GM10248 (cell line): ENCODE measurements around the gene ZNF486.
A peak's percentile ranks its signal among the peaks of the same experiment; 100 is the strongest.
"Not testable (repeated sequence)": the region's sequence is repeated elsewhere in the genome, so short reads cannot be mapped to it uniquely, and the experiment has no call there.

Experiments
- CTCF ChIA-PET: fragments of 300-600 bp; sonication (Branson Sonifier 250); formaldehyde crosslinking; extraction: SDS; loops from one replicate; lab custom pipeline; 2021; ENCODE audit warnings: antibody characterized with exemption; lab: Yijun Ruan, JAX
- POLR2A ChIA-PET: fragments of 350-650 bp; sonication (Branson Sonifier 250); formaldehyde crosslinking; extraction: SDS; loops from one replicate; lab custom pipeline; 2020; ENCODE audit warnings: antibody characterized with exemption; lab: Yijun Ruan, JAX
- DNase-seq: peaks from one replicate; pipeline ENCODE4 v3.0.0; 2012; ENCODE audit errors: extremely low spot score
- TF ChIP-seq, protein P1 (sequence below): IDR thresholded peaks from 2 replicates; pipeline ENCODE4 v1.5.1; 2012; ENCODE audit warnings: mild to moderate bottlenecking, low read depth; ENCODE audit errors: extremely low read depth, missing control alignments, control extremely low read depth

Gene ZNF486

DNA sequence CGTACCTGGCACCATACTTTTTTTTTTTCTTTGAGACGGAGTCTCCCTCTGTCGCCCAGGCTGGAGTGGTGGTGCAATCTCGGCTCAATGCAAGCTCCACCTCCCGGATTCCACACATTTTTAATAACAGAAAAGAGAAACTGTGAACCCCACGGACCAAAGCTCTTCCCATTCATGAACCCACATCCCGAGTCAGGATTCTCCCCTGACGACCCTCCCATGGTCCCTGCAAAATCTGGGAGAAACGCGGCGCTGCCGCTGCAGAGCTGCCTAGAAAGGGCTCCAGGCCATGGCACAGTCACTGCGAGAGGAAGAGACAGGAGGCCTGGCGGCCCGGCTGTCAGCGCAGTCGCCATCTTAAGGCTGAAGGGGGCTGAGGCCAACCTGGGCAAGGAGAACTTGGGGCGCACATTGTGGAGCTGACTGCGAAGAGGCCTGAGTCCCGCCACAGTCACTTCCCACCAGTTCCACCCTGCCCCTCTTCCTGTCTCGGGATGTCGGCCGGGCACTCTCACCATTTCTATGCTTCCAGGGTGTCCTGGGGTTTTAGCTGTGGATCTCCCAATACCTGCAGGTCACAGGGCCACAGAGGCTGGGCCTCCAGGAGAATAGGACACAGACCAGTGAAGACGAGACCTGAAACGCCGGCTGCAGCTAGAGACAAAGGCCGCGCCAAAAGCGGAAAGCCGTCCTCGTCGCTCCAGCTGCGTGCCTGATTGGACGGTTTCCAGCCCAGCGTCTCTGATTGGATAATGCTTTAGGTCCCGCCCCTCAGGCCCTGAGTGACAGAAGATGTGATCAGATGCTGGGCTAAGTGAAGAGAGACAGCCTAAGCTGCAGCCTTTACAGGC lies 71.0 kb downstream of the ZNF486 start:
- POLR2A ChIA-PET: no interaction called here
- TF ChIP-seq, protein P1, sequence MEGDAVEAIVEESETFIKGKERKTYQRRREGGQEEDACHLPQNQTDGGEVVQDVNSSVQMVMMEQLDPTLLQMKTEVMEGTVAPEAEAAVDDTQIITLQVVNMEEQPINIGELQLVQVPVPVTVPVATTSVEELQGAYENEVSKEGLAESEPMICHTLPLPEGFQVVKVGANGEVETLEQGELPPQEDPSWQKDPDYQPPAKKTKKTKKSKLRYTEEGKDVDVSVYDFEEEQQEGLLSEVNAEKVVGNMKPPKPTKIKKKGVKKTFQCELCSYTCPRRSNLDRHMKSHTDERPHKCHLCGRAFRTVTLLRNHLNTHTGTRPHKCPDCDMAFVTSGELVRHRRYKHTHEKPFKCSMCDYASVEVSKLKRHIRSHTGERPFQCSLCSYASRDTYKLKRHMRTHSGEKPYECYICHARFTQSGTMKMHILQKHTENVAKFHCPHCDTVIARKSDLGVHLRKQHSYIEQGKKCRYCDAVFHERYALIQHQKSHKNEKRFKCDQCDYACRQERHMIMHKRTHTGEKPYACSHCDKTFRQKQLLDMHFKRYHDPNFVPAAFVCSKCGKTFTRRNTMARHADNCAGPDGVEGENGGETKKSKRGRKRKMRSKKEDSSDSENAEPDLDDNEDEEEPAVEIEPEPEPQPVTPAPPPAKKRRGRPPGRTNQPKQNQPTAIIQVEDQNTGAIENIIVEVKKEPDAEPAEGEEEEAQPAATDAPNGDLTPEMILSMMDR: no peak
- CTCF ChIA-PET: interaction anchor here (1.3 to 1.4 kb wide), 2 partner anchors 10 to 25 kb away, joined by 3 to 4 read pairs; no protein-coding TSS in a partner anchor
- peak; percentile 64 for DNase-seq

DNA sequence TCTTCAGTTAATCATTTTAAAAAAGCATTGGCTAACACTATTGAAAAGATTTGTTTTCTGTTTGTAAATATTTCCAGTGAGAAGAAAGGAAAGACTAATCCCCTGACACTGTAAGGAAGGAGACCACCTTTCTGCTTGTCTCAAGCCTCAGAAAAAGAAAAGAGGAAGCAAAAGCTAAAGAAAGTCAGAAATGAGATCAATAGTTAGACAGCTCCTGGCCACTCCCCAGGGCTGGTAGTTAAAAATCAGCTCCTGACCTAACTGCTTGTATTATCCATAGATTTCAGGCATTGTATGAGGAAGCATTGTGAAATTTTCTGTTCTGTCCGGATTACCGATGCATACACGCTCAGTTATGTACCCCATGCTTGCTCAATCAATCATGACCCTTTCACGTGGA lies 76.6 kb downstream of the ZNF486 start:
- ChIA-PET CTCF (no interaction called here), POLR2A (no interaction called here)
- DNase-seq: no peak
- TF ChIP-seq, protein P1: no peak

DNA sequence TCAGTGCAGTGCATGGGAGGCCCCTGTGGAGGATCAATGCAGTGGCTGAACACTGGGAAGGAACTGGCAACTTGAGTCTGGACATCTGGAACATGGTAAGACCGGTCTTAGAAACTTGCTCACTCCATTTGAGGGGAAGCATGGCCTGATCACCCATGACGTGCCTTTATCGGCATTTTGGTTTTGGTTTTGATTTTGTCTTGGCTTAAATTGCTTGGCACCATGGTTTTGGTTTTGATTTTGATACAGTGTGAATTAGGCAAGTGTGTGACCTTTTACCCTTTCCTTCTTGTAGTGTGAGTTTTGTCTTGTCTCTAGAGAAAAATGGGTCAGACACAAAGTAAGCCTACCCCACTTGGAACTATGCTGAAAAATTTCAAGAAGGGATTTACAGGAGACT lies 77.3 kb downstream of the ZNF486 start:
- ChIA-PET POLR2A (no interaction called here), CTCF (no interaction called here)
- TF ChIP-seq, protein P1: no peak
- DNase-seq: no peak

DNA sequence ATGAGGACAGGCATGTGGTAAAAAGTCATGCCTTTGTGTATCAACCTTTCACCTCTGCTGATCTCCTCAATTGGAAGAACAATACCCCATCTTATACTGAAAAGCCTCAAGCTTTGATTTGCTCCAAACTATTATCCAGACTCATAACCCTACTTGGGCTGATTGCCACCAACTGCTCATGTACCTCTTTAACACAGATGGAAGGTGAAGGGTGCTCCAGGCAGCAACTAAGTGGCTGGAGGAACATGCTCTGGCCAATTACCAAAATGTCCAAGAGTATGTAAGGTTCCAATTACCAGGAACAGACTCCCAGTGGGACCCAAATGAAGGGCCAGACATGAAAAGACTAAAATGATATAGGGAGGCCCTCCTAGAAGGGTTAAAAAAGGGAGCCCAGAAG lies 78.3 kb downstream of the ZNF486 start:
- ChIA-PET CTCF (no interaction called here), POLR2A (no interaction called here)
- DNase-seq: no peak
- TF ChIP-seq, protein P1: no peak

DNA sequence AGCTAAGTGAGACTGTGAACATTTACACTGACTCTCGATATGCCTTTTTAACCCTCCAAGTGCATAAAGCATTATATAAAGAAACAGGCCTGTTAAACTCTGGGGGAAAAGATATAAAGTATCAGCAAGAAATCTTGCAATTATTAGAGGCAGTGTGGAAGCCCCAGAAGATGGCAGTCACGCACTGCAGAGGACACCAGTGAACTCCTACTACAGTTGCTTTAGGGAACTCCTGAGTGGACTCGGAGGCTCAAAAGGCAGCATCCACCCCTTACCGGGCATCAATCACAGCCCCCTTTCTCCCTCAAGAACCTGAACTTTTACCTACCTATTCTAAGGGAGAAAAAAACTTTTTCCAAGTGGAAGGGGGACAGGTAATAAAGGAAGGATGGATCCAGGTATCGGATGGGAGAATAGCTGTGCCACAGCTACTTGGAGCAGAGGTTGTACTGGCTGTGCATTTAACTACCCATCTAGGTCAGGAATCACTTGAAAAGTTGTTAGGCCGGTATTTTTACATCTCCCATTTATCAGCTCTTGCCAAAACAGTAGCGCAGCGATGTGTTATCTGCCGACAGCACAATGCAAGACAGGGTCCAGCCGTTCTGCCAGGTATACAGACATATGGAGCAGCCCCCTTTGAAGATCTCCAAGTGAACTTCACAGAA lies 80.1 kb downstream of the ZNF486 start:
- DNase-seq: no peak

DNA sequence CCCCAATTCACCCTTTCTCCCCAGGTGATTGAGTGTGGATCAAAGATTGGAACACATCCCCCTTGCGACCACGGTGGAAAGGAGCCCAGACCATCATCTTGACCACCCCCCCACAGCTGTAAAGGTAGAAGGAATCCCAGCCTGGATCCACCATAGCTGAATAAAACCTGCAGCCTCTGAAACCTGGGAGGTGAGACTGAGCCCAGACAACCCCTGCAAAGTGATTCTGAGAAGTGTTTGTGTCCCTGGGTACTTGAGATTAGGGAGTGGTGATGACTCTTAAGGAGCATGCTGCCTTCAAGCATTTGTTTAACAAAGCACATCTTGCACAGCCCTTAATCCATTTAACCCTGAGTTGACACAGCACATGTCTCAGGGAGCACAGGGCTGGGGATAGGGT lies 81.2 kb downstream of the ZNF486 start:
- CTCF ChIA-PET, POLR2A ChIA-PET, DNase-seq: not testable (repeated sequence)

More for the DNA sequence above, 80.1 kb downstream of the ZNF486 start:
- TF ChIP-seq, protein P1: peak; percentile 19
- ChIA-PET POLR2A (no interaction called here), CTCF (no interaction called here)
